OCI-LY7 (cell line): ENCODE results near the gene SYTL3. TPM values are rescaled to one million over a fixed set of nuclear protein-coding genes. Genes with fewer than 3 reads are reported as not detected.
A peak's percentile ranks its signal among the peaks of the same experiment; 100 is the strongest.

Source experiments
- BruUV-seq: library from RNA; stranded (reverse); fragments of 400-500 nt; replicated peaks from 2 replicates; lab custom pipeline; 2021; lab: Mats Ljungman, UMichigan
- CTCF ChIA-PET: fragments of 300-600 bp; sonication (Branson Sonifier 250); formaldehyde crosslinking; loops from one replicate; lab custom pipeline; 2022; ENCODE audit warnings: antibody characterized with exemption; ENCODE audit not compliant: unreplicated experiment; lab: Charles Lee
- POLR2A ChIA-PET: fragments of 300-600 bp; sonication (Branson Sonifier 250); formaldehyde crosslinking; loops from one replicate; lab custom pipeline; 2022; ENCODE audit warnings: antibody characterized with exemption; lab: Charles Lee
- DNase-seq: peaks from one replicate; pipeline ENCODE4 v3.0.0-alpha.2; 2015; ENCODE audit warnings: low spot score
- H2AFZ ChIP-seq: fragments of 200-600 bp; sonication (generic), shearing (Covaris generic); 2 replicates; pipeline ENCODE4 v1.6.1; 2014; ENCODE audit warnings: mild to moderate bottlenecking, antibody characterized with exemption, low read length, moderate library complexity
- H3K27ac ChIP-seq: fragments of 200-600 bp; sonication (generic); 2 replicates; pipeline ENCODE4 v1.5.1; 2014; ENCODE audit warnings: mixed run types, low read depth, mild to moderate bottlenecking, moderate library complexity, low read length, inconsistent platforms; ENCODE audit not compliant: poor library complexity, severe bottlenecking
- H3K36me3 ChIP-seq: fragments of 200-600 bp; sonication (generic); 2 replicates; pipeline ENCODE4 v1.6.1; 2014; ENCODE audit warnings: mild to moderate bottlenecking, antibody characterized with exemption, low read length, moderate library complexity, mixed read lengths; ENCODE audit not compliant: insufficient read depth
- H3K4me1 ChIP-seq: fragments of 200-600 bp; sonication (generic); 2 replicates; pipeline ENCODE4 v1.5.1; 2014; ENCODE audit warnings: mild to moderate bottlenecking, low read length; ENCODE audit not compliant: insufficient read depth, poor library complexity, severe bottlenecking
- H3K4me2 ChIP-seq: fragments of 200-600 bp; sonication (generic); 2 replicates; pipeline ENCODE4 v1.6.1; 2014; ENCODE audit warnings: mild to moderate bottlenecking, low read length
- H3K4me3 ChIP-seq: fragments of 200-600 bp; sonication (generic); 2 replicates; pipeline ENCODE4 v1.5.1; 2014; ENCODE audit warnings: mild to moderate bottlenecking, low read depth, low read length; ENCODE audit not compliant: poor library complexity, severe bottlenecking
- H3K79me2 ChIP-seq: fragments of 200-600 bp; sonication (generic); 2 replicates; pipeline ENCODE4 v1.6.1; 2016; ENCODE audit warnings: low read depth, mild to moderate bottlenecking, low read length, moderate library complexity, mixed read lengths; ENCODE audit not compliant: insufficient read depth
- H3K9me2 ChIP-seq: fragments of 200-600 bp; sonication (generic); 2 replicates; pipeline ENCODE4 v1.6.1; 2016; ENCODE audit warnings: mild to moderate bottlenecking, low read length, mixed read lengths; ENCODE audit not compliant: insufficient read depth
- H3K9me3 ChIP-seq: fragments of 200-600 bp; sonication (generic); 2 replicates; pipeline ENCODE4 v1.6.1; 2014; ENCODE audit warnings: mild to moderate bottlenecking, mixed run types, low read length, mixed read lengths
- H4K20me1 ChIP-seq: fragments of 200-600 bp; sonication (generic); 2 replicates; pipeline ENCODE4 v1.6.1; 2014; ENCODE audit warnings: mild to moderate bottlenecking, antibody characterized with exemption, low read length, moderate library complexity, mixed read lengths; ENCODE audit not compliant: insufficient read depth
- CTCF ChIP-seq: fragments of 200-600 bp; sonication (generic); conservative IDR thresholded peaks from 2 replicates; pipeline ENCODE4 v1.5.1; 2014; ENCODE audit warnings: mild to moderate bottlenecking, antibody characterized with exemption, low read length, moderate library complexity, mixed read lengths
- EZH2phosphoT487 ChIP-seq: fragments of 200-600 bp; sonication (generic); IDR thresholded peaks from 2 replicates; pipeline ENCODE4 v1.6.1; 2018; ENCODE audit warnings: low read depth, borderline replicate concordance, mild to moderate bottlenecking, mixed run types, antibody characterized with exemption, low read length, moderate library complexity, mixed read lengths
- intact Hi-C: fragments of 100-400 bp; cut with micrococcal nuclease; formaldehyde crosslinking; loops from one replicate; pipeline ENCODE4 v1.10.0; 2022; ENCODE audit not compliant: unreplicated experiment
- total RNA-seq, 2 experiments: library from RNA; depleted of rRNA in 1 of 2; stranded (reverse); fragments of >200 nt in 1 of 2; shearing (Covaris generic) in 1 of 2; gene quantifications; 2 replicates each; pipeline ENCODE4 v1.2.3, GENCODE V29; 2014 to 2022

SYTL3 gene
- total RNA-seq, 2 experiments from 2014 or later = 0.32 to 0.89 TPM

DNA sequence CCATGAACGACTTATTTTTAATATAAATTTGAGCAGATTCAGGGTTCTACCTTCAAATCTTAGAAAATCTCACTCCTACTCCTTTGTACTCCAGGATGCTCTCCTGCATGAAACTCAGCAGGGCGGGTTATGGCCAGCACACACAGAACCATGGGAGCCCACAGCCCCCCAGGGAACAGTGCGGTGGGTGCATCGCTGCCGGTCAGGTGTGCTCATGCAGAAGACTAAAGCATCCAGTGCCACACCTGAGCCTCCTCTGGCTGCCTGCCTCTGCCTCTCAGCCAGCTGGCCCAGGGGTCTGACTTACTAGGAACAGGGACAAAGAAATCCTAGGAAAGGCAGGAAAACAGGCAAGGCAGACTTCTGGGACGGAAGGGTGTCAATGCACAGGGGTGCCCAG lies 137.5 kb downstream of the SYTL3 start:
- no TSS peak for BruUV-seq
- Histone ChIP-seq H2AFZ (no peak overlapping the region), H3K36me3 (peaks cover 97% of the 10 kb centered on the region), H3K79me2 (peaks cover 66% of the 10 kb centered on the region), H3K27ac (no peak overlapping the region), H3K4me1 (peaks cover 38% of the 10 kb centered on the region), H3K4me2 (no peak overlapping the region), H3K4me3 (no peak overlapping the region), H4K20me1 (peaks cover 41% of the 10 kb centered on the region), H3K9me3 (no peaks in the 10 kb centered on the region), H3K9me2 (no peaks in the 10 kb centered on the region)
- ChIA-PET CTCF (no interaction called here), POLR2A (no interaction called here)
- DNase-seq = no peak
- intact Hi-C loops = no loop called here
- TF ChIP-seq CTCF (no peak), EZH2phosphoT487 (no peak)

- peak; percentile 82 for DNase-seq
- peak overlapping the region; percentile 6 for H3K4me3 ChIP-seq
- peaks cover 96% of the 10 kb centered on the region for H3K36me3 ChIP-seq
- H3K79me2 ChIP-seq = peaks cover 81% of the 10 kb centered on the region
- peaks cover 57% of the 10 kb centered on the region for H3K4me1 ChIP-seq
- H3K4me2 ChIP-seq = peak overlapping the region; percentile 48
- no peaks in the 10 kb centered on the region for H3K9me3 ChIP-seq
- H3K9me2 ChIP-seq = no peaks in the 10 kb centered on the region
- peaks cover 49% of the 10 kb centered on the region for H4K20me1 ChIP-seq
- no peak for TF ChIP-seq CTCF
- TF ChIP-seq EZH2phosphoT487 = no peak
- H3K27ac ChIP-seq = peak overlapping the region; percentile 68
- ChIA-PET POLR2A (interaction anchor here (0.6 to 1.8 kb wide), 19 partner anchors 8 to 317 kb away, joined by 3 to 10 read pairs (median 3); no protein-coding TSS in a partner anchor), CTCF (interaction anchor here (0.5 to 1.2 kb wide), 3 partner anchors 109 to 183 kb away, joined by 3 to 7 read pairs (median 4); no protein-coding TSS in a partner anchor)
- BruUV-seq = TSS peak; percentile 94
- no peak overlapping the region for H2AFZ ChIP-seq
- intact Hi-C loops = no loop called here
These were observed 139.5 kb downstream of the SYTL3 start for GRCh38 chr6:158789115-158789917.
